ENCODE results near the gene MAP3K4.

Gene MAP3K4

GRCh38 chr6:161008245-161008644 is 16.7 kb downstream of the MAP3K4 start:
- DNase-seq (ENCODE audit: low read depth): no peak

- DNase-seq (ENCODE audit: low read depth): no peak
Measured at GRCh38 chr6:161009991-161010390, 18.4 kb downstream of the MAP3K4 start.

GRCh38 chr6:161010418-161010817 is 18.8 kb downstream of the MAP3K4 start:
- DNase-seq (ENCODE audit: low read depth): no peak

- DNase-seq (ENCODE audit: low read depth): no peak
Measured at GRCh38 chr6:161011492-161012480, 20.2 kb downstream of the MAP3K4 start.

GRCh38 chr6:161013695-161014094 is 22.1 kb downstream of the MAP3K4 start:
- DNase-seq (ENCODE audit: low read depth): no peak

GRCh38 chr6:161017766-161018564 is 26.4 kb downstream of the MAP3K4 start:
- no peak for DNase-seq (ENCODE audit: low read depth)

- no peak for DNase-seq (ENCODE audit: low read depth)
Measured at GRCh38 chr6:161019324-161019839, 27.8 kb downstream of the MAP3K4 start.

- DNase-seq (ENCODE audit: low read depth): no peak
Measured at GRCh38 chr6:161021543-161021942, 30.0 kb downstream of the MAP3K4 start.

GRCh38 chr6:161021998-161022743 is 30.6 kb downstream of the MAP3K4 start:
- no peak for DNase-seq (ENCODE audit: low read depth)

- DNase-seq (ENCODE audit: low read depth): no peak
Measured at GRCh38 chr6:161023316-161023715, 31.7 kb downstream of the MAP3K4 start.

- DNase-seq (ENCODE audit: low read depth): no peak
Measured at GRCh38 chr6:161024364-161024920, 32.9 kb downstream of the MAP3K4 start.

GRCh38 chr6:161027385-161027784 is 35.8 kb downstream of the MAP3K4 start:
- no peak for DNase-seq (ENCODE audit: low read depth)

GRCh38 chr6:161029195-161029809 is 37.7 kb downstream of the MAP3K4 start:
- DNase-seq (ENCODE audit: low read depth): no peak

- no peak for DNase-seq (ENCODE audit: low read depth)
Measured at GRCh38 chr6:161031721-161032495, 40.3 kb downstream of the MAP3K4 start.

- no peak for DNase-seq (ENCODE audit: low read depth)
Measured at GRCh38 chr6:161033667-161034066, 42.1 kb downstream of the MAP3K4 start.

- DNase-seq (ENCODE audit: low read depth): no peak
Measured at GRCh38 chr6:161035182-161035980, 43.8 kb downstream of the MAP3K4 start.

- no peak for DNase-seq (ENCODE audit: low read depth)
Measured at GRCh38 chr6:161035981-161036263, 44.4 kb downstream of the MAP3K4 start.

- DNase-seq (ENCODE audit: low read depth): no peak
Measured at GRCh38 chr6:161037873-161038228, 46.3 kb downstream of the MAP3K4 start.

- no peak for DNase-seq (ENCODE audit: low read depth)
Measured at GRCh38 chr6:161038229-161039031, 46.9 kb downstream of the MAP3K4 start.
